T-helper 1 cell treated with Interleukin-12 subunit alpha and Interleukin-12 subunit beta and Interleukin-4 antibody, amounts not matched to agents 30 μg/mL and 1 μg/mL, for 36 hours (primary cell): ENCODE measurements around the gene PTPRD.

ENCODE experiments used
- H3K27ac Mint-ChIP-seq: one replicate; pipeline ENCODE4 v1.8.0; 2021; ENCODE audit warnings: mild to moderate bottlenecking, mixed read lengths
- H3K27me3 Mint-ChIP-seq: one replicate; pipeline ENCODE4 v1.8.0; 2021; ENCODE audit warnings: low read depth, mixed read lengths
- H3K36me3 Mint-ChIP-seq: one replicate; pipeline ENCODE4 v1.8.0; 2021; ENCODE audit warnings: low read depth, mixed read lengths
- H3K4me1 Mint-ChIP-seq: one replicate; pipeline ENCODE4 v1.8.0; 2021; ENCODE audit warnings: low read depth, mixed read lengths
- H3K4me3 Mint-ChIP-seq: one replicate; pipeline ENCODE4 v1.8.0; 2021; ENCODE audit warnings: mild to moderate bottlenecking, moderate library complexity, mixed read lengths
- H3K9me3 Mint-ChIP-seq: one replicate; pipeline ENCODE4 v1.8.0; 2021; ENCODE audit warnings: mixed read lengths

The PTPRD gene

DNA sequence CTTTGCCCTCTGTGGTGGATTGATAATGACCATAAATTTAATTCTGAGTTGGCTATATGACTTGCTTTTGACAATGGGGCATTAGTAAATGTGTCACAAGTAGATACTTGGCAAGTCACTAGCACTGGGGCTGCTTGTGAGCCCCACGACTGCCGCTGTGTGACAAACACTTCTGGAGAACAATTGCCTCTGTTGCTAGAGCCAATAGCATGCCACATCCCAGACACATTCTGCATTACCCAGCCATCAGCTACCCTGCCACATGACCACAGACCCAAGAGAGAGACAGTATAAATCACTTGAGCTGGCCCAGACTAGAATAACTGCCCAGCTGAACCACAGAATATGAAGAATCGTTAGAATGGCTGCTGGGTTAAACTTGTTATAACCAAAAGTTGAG is 2060.1 kb downstream of the PTPRD start:
- no peaks in the 10 kb centered on the region for H3K4me1 Mint-ChIP-seq
- no peaks in the 10 kb centered on the region for H3K27me3 Mint-ChIP-seq
- no peaks in the 10 kb centered on the region for H3K36me3 Mint-ChIP-seq
- H3K9me3 Mint-ChIP-seq, result no peaks in the 10 kb centered on the region
- H3K4me3 Mint-ChIP-seq, result no peak overlapping the region
- H3K27ac Mint-ChIP-seq, result no peak overlapping the region

- H3K27ac Mint-ChIP-seq, result no peak overlapping the region
- no peaks in the 10 kb centered on the region for H3K4me1 Mint-ChIP-seq
- H3K27me3 Mint-ChIP-seq, result no peaks in the 10 kb centered on the region
- H3K36me3 Mint-ChIP-seq, result no peaks in the 10 kb centered on the region
- H3K9me3 Mint-ChIP-seq, result no peaks in the 10 kb centered on the region
- no peak overlapping the region for H3K4me3 Mint-ChIP-seq
These were observed 2063.6 kb downstream of the PTPRD start for GRCh38 chr9:8549214-8549613.

- Mint-ChIP-seq H3K4me1 (no peaks in the 10 kb centered on the region), H3K9me3 (no peaks in the 10 kb centered on the region), H3K4me3 (no peak overlapping the region), H3K27me3 (no peaks in the 10 kb centered on the region), H3K27ac (no peak overlapping the region), H3K36me3 (no peaks in the 10 kb centered on the region)
These were observed 2069.6 kb downstream of the PTPRD start for GRCh38 chr9:8543219-8543618.

- Mint-ChIP-seq H3K27me3 (no peaks in the 10 kb centered on the region), H3K4me1 (no peaks in the 10 kb centered on the region), H3K27ac (no peak overlapping the region), H3K4me3 (no peak overlapping the region), H3K36me3 (no peaks in the 10 kb centered on the region), H3K9me3 (no peaks in the 10 kb centered on the region)
These were observed 2070.3 kb downstream of the PTPRD start for GRCh38 chr9:8542537-8542936.

DNA sequence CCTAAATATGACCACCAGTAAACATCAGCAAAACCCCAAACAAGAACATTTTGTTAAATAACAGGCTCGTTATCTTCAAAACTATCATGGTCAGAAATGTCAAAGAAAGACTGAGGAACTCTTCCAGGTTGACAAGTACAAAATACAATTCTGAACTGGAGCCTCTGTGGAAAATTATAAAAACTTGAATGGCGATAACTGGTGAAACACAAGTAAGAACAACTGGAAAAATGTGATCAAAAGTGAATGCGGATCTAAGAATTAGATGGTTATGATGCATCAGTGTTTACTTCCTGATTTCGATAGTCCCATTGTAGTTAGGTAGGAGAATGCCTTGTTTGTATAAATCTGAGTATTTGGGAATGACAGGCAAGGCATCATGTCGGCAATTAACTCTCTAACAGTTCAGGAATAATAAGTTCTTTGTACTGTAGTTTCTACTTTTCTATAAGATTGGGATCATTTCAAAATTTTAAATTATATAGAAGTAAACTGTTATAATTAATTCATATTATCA is 2073.1 kb downstream of the PTPRD start:
- Mint-ChIP-seq H3K4me3 (no peak overlapping the region), H3K27ac (no peak overlapping the region), H3K4me1 (no peaks in the 10 kb centered on the region), H3K9me3 (no peaks in the 10 kb centered on the region), H3K27me3 (no peaks in the 10 kb centered on the region), H3K36me3 (no peaks in the 10 kb centered on the region)

DNA sequence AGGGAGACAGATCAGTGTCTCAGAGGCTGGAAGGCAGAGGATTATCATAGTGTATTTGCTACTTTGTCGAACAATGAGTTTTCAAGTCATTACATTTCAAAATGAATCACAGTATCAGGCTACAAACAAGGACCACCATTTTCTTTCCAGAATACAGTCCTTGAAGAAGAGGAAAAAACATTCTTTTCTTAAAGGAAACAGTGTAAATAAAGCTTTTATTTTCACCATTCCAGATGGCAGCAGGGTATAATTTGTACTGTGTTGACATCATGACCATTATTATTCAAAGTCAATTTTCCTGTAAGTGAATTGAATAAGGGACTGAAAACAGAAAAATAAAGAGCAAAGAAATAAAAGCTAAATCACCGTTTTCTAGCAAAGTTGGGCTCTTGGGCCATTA is 2076.0 kb downstream of the PTPRD start:
- Mint-ChIP-seq H3K27me3 (no peaks in the 10 kb centered on the region), H3K27ac (no peak overlapping the region), H3K9me3 (no peaks in the 10 kb centered on the region), H3K4me1 (no peaks in the 10 kb centered on the region), H3K4me3 (no peak overlapping the region), H3K36me3 (no peaks in the 10 kb centered on the region)

DNA sequence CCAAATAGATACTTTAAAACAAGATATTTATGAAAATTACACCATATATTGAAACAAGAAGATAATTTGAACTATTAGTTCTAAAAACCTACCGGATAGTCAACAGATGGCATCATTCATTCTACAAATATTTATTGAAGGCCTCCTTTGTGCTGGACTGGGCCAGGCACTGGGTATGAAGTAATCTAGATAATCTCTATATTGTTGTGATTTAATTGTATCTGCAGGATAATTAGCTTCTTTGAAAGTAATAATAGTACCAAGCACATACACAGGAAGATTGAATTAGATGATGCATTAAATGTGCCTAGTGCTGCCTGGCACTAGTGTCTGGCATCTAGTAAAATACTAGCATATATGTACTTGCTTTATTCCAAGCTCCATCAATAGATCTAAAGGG is 2078.0 kb downstream of the PTPRD start:
- Mint-ChIP-seq H3K4me3 (no peak overlapping the region), H3K27me3 (no peaks in the 10 kb centered on the region), H3K9me3 (no peaks in the 10 kb centered on the region), H3K4me1 (no peaks in the 10 kb centered on the region), H3K27ac (no peak overlapping the region), H3K36me3 (no peaks in the 10 kb centered on the region)

GRCh38 chr9:8533681-8534080 is 2079.1 kb downstream of the PTPRD start:
- Mint-ChIP-seq H3K9me3 (no peaks in the 10 kb centered on the region), H3K4me1 (no peaks in the 10 kb centered on the region), H3K27ac (no peak overlapping the region), H3K36me3 (no peaks in the 10 kb centered on the region), H3K4me3 (no peak overlapping the region), H3K27me3 (no peaks in the 10 kb centered on the region)

DNA sequence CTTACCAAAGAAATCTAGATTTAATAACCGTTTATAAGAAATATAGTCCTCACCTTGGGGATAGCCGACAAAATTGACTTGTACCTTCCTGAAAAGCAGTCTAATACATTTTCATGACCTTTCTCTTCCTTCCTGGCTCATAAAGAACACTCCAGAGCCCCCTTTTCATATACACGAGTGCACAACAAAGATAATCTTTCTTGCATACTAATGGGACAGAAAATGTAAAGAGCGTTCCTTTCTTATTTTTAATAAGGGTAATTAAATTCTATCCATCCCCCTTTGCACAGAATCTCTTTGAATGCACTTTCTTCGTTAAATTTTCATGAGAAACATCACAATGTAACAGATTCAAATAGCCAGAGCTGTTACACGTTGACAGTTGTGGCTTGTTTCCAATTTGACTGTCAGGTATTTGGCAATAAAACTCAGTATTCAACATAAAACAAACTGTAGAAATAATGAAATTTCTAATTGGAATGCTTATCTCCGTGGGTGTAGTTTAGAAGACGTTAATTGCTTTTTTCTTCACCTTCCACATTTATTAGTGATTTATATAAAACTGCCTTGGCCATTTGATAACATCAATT is 2080.9 kb downstream of the PTPRD start:
- H3K9me3 Mint-ChIP-seq, result no peaks in the 10 kb centered on the region
- H3K4me1 Mint-ChIP-seq, result no peaks in the 10 kb centered on the region
- no peaks in the 10 kb centered on the region for H3K36me3 Mint-ChIP-seq
- H3K27ac Mint-ChIP-seq, result no peak overlapping the region
- H3K4me3 Mint-ChIP-seq, result no peak overlapping the region
- no peaks in the 10 kb centered on the region for H3K27me3 Mint-ChIP-seq

- no peak overlapping the region for H3K27ac Mint-ChIP-seq
- no peaks in the 10 kb centered on the region for H3K36me3 Mint-ChIP-seq
- H3K27me3 Mint-ChIP-seq, result no peaks in the 10 kb centered on the region
- H3K9me3 Mint-ChIP-seq, result no peaks in the 10 kb centered on the region
- no peaks in the 10 kb centered on the region for H3K4me1 Mint-ChIP-seq
- H3K4me3 Mint-ChIP-seq, result no peak overlapping the region
These were observed 2091.7 kb downstream of the PTPRD start for GRCh38 chr9:8521112-8521511.

DNA sequence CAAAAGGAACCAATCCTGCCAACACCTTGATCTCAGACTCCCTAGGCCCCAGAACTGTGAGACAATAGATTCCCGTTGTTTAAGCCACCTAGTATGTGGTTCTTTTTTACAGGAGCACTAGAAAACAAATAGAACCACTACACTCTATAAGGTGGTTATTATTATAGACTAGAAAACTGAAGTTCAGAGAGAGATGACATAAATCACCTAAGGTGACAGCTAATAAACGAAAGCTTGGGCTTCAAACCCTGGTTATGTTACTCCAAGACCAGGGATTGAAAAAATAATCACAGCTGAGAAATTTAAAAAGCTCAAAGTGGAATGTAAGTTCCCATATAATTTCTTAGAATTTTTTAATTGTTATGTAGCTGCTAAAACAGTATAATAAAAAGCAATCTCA is 2097.1 kb downstream of the PTPRD start:
- Mint-ChIP-seq H3K27ac (no peak overlapping the region), H3K27me3 (no peaks in the 10 kb centered on the region), H3K36me3 (no peaks in the 10 kb centered on the region), H3K9me3 (no peaks in the 10 kb centered on the region), H3K4me1 (no peaks in the 10 kb centered on the region), H3K4me3 (no peak overlapping the region)

DNA sequence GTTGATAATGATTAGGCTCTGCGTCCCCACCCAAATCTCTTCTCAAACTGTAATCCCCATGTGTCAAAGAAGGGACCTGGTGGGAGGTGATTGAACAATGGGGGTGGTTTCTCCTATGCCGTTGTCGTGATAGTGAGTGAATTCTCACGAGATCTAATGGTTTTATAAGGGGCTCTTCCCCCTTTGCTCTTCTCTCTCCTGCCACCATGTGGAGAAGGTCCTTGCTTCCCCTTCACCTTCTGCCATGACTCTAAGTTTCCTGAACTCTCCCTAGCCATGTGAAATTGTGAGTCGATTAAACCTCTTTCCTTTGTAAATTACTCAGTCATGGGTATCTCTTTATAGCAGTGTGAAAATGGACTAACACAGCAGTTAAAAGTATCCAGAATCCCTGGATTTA is 2098.0 kb downstream of the PTPRD start:
- Mint-ChIP-seq H3K4me3 (no peak overlapping the region), H3K4me1 (no peaks in the 10 kb centered on the region), H3K27me3 (no peaks in the 10 kb centered on the region), H3K27ac (no peak overlapping the region), H3K36me3 (no peaks in the 10 kb centered on the region), H3K9me3 (no peaks in the 10 kb centered on the region)

GRCh38 chr9:8508671-8509290 is 2104.0 kb downstream of the PTPRD start:
- Mint-ChIP-seq H3K27ac (no peak overlapping the region), H3K4me1 (no peaks in the 10 kb centered on the region), H3K9me3 (no peaks in the 10 kb centered on the region), H3K4me3 (no peak overlapping the region), H3K27me3 (no peaks in the 10 kb centered on the region), H3K36me3 (no peaks in the 10 kb centered on the region)

GRCh38 chr9:8494571-8494970 is 2118.2 kb downstream of the PTPRD start:
- no peak overlapping the region for H3K4me3 Mint-ChIP-seq
- H3K4me1 Mint-ChIP-seq, result no peaks in the 10 kb centered on the region
- H3K27ac Mint-ChIP-seq, result no peak overlapping the region
- H3K36me3 Mint-ChIP-seq, result no peaks in the 10 kb centered on the region
- H3K27me3 Mint-ChIP-seq, result no peaks in the 10 kb centered on the region
- H3K9me3 Mint-ChIP-seq, result no peaks in the 10 kb centered on the region

- no peaks in the 10 kb centered on the region for H3K27me3 Mint-ChIP-seq
- no peak overlapping the region for H3K27ac Mint-ChIP-seq
- H3K36me3 Mint-ChIP-seq, result no peaks in the 10 kb centered on the region
- no peaks in the 10 kb centered on the region for H3K4me1 Mint-ChIP-seq
- H3K9me3 Mint-ChIP-seq, result no peaks in the 10 kb centered on the region
- H3K4me3 Mint-ChIP-seq, result no peak overlapping the region
These were observed 2120.1 kb downstream of the PTPRD start for GRCh38 chr9:8492679-8493078.
